ENCODE measurements around the gene THAP3. TPM values are rescaled to one million over a fixed set of nuclear protein-coding genes. Genes with fewer than 3 reads are reported as not detected.
"Not testable (repeated sequence)": the region's sequence is repeated elsewhere in the genome, so short reads cannot be mapped to it uniquely, and the experiment has no call there.

The THAP3 gene
- total RNA-seq, 2 donors from 2014 or later: 9.9 to 10.5 TPM

- no peak for DNase-seq (ENCODE audit: low spot score)
- intact Hi-C loops (cut with DNase I): no loop called here
Observed at GRCh38 chr1:6653436-6654290, 29.0 kb downstream of the THAP3 start.

DNA sequence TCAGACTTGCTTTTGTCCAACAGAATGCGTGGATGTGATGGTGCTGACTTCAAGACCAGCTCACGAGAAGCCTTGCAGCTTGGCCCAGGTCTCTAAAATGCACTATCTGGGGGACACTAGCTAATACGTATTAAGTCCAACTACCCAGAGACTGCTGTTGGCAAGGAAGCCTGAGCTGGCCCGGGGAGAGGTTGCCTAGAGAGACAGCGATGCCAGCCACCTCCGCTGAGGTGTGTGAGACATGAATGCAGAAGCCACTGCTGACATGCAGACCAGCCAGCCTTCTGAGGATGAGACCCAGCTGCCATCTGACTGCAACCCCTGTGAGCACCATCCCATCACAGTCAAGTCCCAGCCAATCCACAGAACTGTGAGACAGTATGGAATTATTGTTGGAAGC, 32.5 kb downstream of the THAP3 start:
- intact Hi-C loops (cut with DNase I): no loop called here
- DNase-seq (ENCODE audit: low spot score): no peak

DNA sequence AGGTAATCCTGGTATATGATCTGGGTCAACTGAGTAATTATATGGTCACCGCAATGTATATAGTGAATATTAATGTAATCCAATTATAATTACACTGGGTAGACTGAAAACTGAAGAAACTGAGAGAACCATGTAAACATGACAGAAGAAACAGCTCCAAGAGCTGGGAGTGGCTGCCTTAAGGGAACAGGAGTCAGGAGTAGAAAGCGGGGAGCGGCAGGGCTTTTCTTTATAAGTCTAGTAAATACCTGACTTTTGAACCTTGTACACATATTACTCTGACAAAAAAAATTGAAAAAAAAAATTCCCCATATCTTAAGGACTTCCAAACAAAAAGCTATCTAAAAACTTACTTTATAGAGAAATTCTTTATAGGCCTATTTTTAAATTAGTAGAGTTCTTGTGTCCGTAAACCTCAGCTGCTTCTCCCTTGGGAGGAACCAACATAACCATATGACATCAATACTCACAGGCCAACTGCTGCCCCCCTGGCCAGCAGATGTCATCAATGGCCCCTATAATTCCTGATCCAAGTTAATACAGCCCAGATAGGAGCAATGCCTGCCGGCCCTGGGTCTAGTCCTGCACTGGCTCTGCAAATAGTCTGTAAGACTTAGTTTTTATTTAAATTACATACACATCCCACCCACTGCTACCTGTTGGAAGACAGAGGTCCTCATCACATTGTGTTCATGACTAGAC, 33.8 kb downstream of the THAP3 start:
- intact Hi-C loops (cut with DNase I): no loop called here

GRCh38 chr1:6660415-6661049, 35.9 kb downstream of the THAP3 start:
- DNase-seq (ENCODE audit: low spot score): no peak
- intact Hi-C loops (cut with DNase I): no loop called here

More for the DNA sequence above, 33.8 kb downstream of the THAP3 start:
- DNase-seq (ENCODE audit: low spot score): no peak

DNA sequence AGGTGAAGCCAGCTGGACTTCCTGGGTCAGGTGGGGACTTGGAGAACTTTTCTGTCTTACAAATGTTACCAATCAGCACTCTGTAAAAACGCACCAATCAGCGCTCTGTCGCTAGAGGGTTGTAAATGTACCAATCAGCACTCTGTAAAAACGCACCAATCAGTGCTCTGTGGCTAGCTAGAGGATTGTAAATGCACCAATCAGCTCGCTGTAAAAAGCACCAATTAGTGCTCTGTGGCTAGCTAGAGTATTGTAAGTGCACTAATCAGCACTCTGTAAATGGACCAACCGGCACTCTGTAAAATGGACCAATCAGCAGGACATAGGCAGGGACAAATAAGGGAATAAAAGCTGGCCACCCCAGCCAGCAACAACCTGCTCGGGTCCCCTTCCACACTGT, 37.8 kb downstream of the THAP3 start:
- DNase-seq (ENCODE audit: low spot score); intact Hi-C loops (cut with DNase I): not testable (repeated sequence)

DNA sequence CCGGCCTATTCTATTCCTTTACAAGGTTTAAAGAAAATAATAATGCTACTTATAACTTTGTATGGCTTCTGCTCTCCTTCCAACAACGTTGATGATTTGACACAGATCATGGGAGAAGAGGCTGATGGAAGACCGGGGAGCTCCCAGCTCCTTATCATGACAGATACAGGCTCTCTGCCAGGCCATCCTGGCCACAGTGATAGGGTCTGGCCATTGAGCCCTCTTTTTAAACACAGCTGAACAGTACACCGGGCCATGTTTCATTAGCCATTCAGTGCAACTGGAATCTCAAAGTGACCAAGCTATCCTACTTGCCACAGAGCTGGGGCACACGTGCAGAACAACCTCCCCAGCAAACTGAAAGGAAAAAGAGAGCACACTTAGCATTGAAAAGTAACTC, 42.0 kb downstream of the THAP3 start:
- intact Hi-C loops (cut with DNase I): no loop called here
- no peak for DNase-seq (ENCODE audit: low spot score)

DNA sequence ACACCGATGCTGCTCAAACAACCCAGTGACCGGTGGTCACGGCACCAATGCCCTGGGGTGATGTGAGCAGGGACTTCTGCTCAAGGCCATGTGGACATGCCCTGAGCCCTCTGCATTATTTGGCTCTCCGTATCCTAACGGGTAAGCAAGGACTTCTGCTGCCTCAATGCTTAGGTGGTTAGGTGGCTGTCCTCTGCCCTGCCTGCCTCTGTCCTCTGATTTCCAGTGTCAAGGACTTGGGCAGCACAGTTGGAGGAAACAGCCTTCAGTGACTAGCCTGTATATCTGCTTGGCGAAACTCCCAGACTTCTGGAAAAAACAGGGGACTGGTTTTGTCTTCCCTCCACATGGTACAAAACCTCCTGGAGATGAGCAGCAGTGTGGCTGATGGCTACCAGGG, 42.5 kb downstream of the THAP3 start:
- DNase-seq (ENCODE audit: low spot score): no peak
- intact Hi-C loops (cut with DNase I): no loop called here

DNA sequence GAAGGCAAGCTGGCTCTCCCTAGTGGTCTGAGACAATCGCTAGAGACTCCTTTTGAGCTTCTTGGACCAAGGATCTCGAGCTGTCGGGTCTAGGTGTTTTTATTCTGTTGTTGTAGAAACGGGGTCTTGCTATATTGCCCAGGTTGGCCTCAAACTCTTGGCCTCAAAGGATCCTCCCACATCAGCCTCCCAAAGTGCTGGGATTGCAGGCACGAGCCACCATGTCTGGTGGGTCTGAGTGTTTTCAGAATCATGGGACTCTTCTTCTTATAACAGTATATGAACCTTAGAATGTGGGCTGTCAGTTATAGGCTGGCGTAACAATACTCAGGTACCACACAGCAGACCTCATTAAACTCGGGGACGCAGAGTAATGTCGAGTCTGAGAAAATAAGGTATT, 43.8 kb downstream of the THAP3 start:
- intact Hi-C loops (cut with DNase I): no loop called here
- DNase-seq (ENCODE audit: low spot score): no peak

DNA sequence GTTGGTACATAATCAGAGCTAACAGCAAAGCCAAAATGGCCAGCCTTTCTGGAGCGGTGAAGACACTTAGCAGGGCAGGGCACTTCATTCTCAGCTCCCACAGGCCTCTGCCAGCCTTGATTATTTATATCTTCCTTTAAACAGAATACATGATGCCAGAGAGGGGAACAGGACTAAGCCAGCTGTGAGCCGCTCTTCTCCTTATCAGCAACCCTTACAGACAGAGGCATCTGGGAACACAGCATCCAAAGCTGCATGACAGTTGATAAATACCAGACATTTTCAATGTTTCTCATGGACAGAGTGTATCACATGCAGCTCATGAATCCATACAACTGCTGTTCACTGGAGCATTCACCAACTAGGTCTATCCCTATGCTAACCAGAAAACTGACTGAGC, 47.9 kb downstream of the THAP3 start:
- no peak for DNase-seq (ENCODE audit: low spot score)
- intact Hi-C loops (cut with DNase I): no loop called here

DNA sequence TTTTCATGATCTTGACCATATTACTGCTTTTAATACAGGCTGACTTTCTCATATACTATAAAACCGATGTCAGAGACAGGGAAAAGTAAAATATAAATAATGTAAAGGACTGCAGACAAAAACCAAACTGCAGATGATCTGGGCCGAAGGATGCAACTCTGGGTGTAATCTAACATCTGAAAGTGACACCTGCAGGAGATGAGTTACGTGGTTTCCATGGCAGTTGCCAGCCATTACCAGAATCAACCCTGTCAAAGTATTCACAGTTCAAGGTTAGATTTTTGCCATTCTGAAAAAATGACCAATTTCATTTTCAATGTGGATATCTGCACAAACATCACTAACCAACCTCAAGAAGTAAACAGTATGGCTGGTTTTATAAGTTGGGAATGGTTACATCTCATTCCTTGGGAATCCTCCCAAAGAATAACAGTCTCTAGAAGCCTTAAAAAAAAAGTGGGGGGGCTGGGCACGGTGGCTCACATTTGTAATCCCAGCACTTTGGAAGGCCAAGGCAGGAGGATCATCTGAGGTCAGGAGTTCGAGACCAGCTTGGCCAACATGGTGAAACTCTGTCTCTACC, 49.2 kb downstream of the THAP3 start:
- intact Hi-C loops (cut with DNase I): no loop called here
- no peak for DNase-seq (ENCODE audit: low spot score)

DNA sequence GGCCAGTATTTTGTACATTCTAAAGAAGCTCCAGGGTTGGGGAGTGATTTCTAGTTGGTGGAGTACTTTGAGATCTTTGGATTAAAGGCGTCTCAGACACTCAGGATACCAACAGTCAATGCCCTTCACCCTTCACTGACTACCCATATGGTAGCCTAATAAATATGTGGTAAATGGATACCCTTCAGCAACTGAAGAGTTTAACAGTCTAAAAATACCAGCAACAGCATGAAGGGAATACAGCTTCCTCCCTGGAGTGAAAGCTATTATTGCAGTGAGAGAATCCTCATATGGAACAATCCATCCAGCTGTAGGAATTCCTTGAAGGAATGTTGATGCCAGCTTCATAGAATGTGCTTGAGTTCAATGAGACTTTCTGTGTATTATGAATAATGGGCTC, 50.1 kb downstream of the THAP3 start:
- intact Hi-C loops (cut with DNase I): no loop called here
- no peak for DNase-seq (ENCODE audit: low spot score)

DNA sequence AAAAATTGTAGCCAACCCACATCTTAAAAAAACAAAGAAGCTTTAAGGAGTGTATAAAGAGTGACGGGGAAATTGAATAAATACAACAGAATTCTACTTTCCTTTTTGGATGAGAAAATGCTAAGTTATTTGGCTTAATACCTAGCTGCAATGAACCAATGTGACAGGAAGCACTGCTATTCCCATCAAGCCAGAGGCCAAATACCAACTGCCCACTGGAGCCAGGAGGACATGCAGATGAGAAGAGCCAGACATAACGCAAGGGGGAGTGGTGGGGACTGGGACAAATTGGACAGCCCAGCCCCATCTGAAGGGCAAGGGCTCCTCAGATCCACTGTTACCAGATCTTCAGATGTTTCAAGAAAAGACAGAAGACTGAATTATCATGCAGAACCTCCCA, 51.3 kb downstream of the THAP3 start:
- DNase-seq (ENCODE audit: low spot score): no peak
- intact Hi-C loops (cut with DNase I): no loop called here

Other genes starting within 250 kb of the THAP3 start
- gene ACOT7, start 231.1 kb upstream of the THAP3 start, total RNA-seq: 10 to 100 TPM; 17.6 to 26.5 TPM
- gene HES2, start 204.9 kb upstream of the THAP3 start, total RNA-seq: under 1 TPM in 1 of 2 donors, not detected in 1; 0.14 TPM
- not detected for gene ESPN, start 200.1 kb upstream of the THAP3 start, total RNA-seq
- gene TNFRSF25, start 158.7 kb upstream of the THAP3 start, total RNA-seq: 1 to 10 TPM; 7.0 to 9.2 TPM
- 10 to 100 TPM in 1 of 2 donors, 1 to 10 TPM in 1; 8.9 to 13.0 TPM for gene PLEKHG5, start 133.2 kb upstream of the THAP3 start, total RNA-seq
- 10 to 100 TPM; 21.2 to 23.9 TPM for gene NOL9, start 70.4 kb upstream of the THAP3 start, total RNA-seq
- gene TAS1R1, start 69.6 kb upstream of the THAP3 start, total RNA-seq: not detected
- gene ZBTB48, start 44.9 kb upstream of the THAP3 start, total RNA-seq: 10 to 100 TPM; 18.6 to 19.5 TPM
- gene KLHL21, start 22.0 kb upstream of the THAP3 start, total RNA-seq: 10 to 100 TPM; 25.5 to 31.7 TPM
- gene PHF13, start 11.1 kb upstream of the THAP3 start, total RNA-seq: 10 to 100 TPM; 11.6 to 13.8 TPM
- 10 to 100 TPM; 24.6 TPM for gene DNAJC11, start 76.9 kb downstream of the THAP3 start, total RNA-seq
- gene CAMTA1, start 160.6 kb downstream of the THAP3 start, total RNA-seq: 10 to 100 TPM; 65.1 to 76.4 TPM

All from posterior vena cava (tissue), 2 donors.